GM18861 (cell line): ENCODE data around the gene SLC15A3.

Experiments used
- ATAC-seq: cut with Tn5 transposase; IDR thresholded peaks from one replicate; pipeline ENCODE4 v1.9.1; 2021; ENCODE audit not compliant: unreplicated experiment

SLC15A3 gene

GRCh38 chr11:60951904-60952741 lies at the start of gene SLC15A3:
Gene SLC15A3, minus strand, starts transcription at chr11:60952176. Its CDS starts 625 bp downstream, at chr11:60951551.
- peak; percentile 76 for ATAC-seq

- no peak for ATAC-seq
These were observed 48.5 kb upstream of the SLC15A3 start for GRCh38 chr11:61000426-61000825.

- ATAC-seq = no peak
These were observed 44.6 kb upstream of the SLC15A3 start for GRCh38 chr11:60996381-60997138.

- ATAC-seq = no peak
These were observed 43.8 kb upstream of the SLC15A3 start for GRCh38 chr11:60995798-60996197.

GRCh38 chr11:60994541-60995080 lies 42.6 kb upstream of the SLC15A3 start:
- ATAC-seq = no peak

GRCh38 chr11:60993615-60994014 lies 41.6 kb upstream of the SLC15A3 start:
- no peak for ATAC-seq

GRCh38 chr11:60992842-60993409 lies 41.0 kb upstream of the SLC15A3 start:
- no peak for ATAC-seq

GRCh38 chr11:60991457-60991856 lies 39.5 kb upstream of the SLC15A3 start:
- no peak for ATAC-seq

- ATAC-seq = no peak
These were observed 37.2 kb upstream of the SLC15A3 start for GRCh38 chr11:60989093-60989650.

GRCh38 chr11:60988658-60989057 lies 36.7 kb upstream of the SLC15A3 start:
- ATAC-seq = no peak

GRCh38 chr11:60987577-60988277 lies 35.8 kb upstream of the SLC15A3 start:
- no peak for ATAC-seq

- no peak for ATAC-seq
These were observed 34.3 kb upstream of the SLC15A3 start for GRCh38 chr11:60985991-60986915.

GRCh38 chr11:60985501-60985900 lies 33.5 kb upstream of the SLC15A3 start:
- no peak for ATAC-seq

- ATAC-seq = no peak
These were observed 32.7 kb upstream of the SLC15A3 start for GRCh38 chr11:60984636-60985035.

GRCh38 chr11:60984149-60984548 lies 32.2 kb upstream of the SLC15A3 start:
- no peak for ATAC-seq

- ATAC-seq = no peak
These were observed 30.2 kb upstream of the SLC15A3 start for GRCh38 chr11:60982184-60982583.

GRCh38 chr11:60981515-60981914 lies 29.5 kb upstream of the SLC15A3 start:
- ATAC-seq = no peak

- ATAC-seq = no peak
These were observed 26.8 kb upstream of the SLC15A3 start for GRCh38 chr11:60978546-60979380.

GRCh38 chr11:60977836-60978235 lies 25.9 kb upstream of the SLC15A3 start:
- ATAC-seq = no peak
